ENCODE results near the gene TIGD2. TPM values are rescaled to one million over a fixed set of nuclear protein-coding genes. Genes with fewer than 3 reads are reported as not detected.
"Not testable (repeated sequence)": the region's sequence is repeated elsewhere in the genome, so short reads cannot be mapped to it uniquely, and the experiment has no call there.

The TIGD2 gene
- total RNA-seq, 2 experiments from 2014 or later, result 5.3 to 5.9 TPM

DNA sequence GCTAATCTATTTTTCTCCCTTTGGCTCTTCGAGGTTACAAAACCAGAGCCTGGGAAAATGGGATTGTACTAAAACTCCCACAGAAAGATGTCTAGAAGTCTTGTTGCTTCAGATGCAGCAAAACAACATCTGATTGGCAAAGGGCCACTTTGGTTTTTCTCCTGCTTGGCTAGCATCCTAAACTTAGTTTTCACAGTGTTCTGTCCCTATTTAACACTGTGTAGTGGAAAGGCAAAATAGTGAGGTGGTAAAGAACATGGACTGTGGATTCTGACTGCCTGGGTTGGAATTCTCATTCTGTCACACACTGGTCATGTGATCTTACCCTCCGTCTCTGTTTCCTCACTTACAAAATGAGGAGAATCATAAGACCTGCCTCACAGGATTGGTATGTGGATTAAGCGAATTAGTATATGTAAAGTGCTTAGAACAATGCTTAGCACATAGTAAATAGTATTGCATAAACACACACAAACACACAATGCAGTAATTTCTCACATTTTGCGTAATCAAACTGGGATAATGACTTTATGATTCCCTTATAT lies 23.5 kb downstream of the TIGD2 start:
- no peak overlapping the region for H3K4me3 Mint-ChIP-seq
- no peaks in the 10 kb centered on the region for H3K36me3 Mint-ChIP-seq
- H3K4me1 Mint-ChIP-seq, result no peaks in the 10 kb centered on the region
- DNase-seq, result no peak
- POLR2A ChIA-PET, result no interaction called here
- no peak for ATAC-seq (ENCODE audit: low read depth)
- H3K27ac Mint-ChIP-seq, result no peak overlapping the region
- H3K27me3 Mint-ChIP-seq, result peaks cover 5% of the 10 kb centered on the region
- no peaks in the 10 kb centered on the region for H3K9me3 Mint-ChIP-seq

DNA sequence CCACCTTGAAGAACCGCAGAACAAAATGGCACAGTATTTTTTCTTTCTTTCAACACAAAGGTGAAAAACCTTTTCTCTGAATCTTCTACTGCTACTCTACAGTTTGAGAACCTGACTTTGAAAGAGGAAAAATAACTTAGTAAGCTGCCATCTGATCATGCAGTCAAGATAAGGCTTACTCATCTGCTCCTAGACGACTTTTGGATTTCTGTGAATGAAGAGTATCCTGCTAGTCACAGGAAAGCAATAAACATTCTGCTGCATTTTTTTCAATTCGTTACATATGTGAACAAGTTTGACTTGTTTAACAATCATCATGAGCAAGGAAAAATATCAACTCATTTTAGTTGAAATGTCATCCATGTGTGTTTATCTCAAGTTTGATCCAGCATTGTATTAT lies 25.2 kb downstream of the TIGD2 start:
- no peaks in the 10 kb centered on the region for H3K9me3 Mint-ChIP-seq
- no peaks in the 10 kb centered on the region for H3K36me3 Mint-ChIP-seq
- H3K27me3 Mint-ChIP-seq, result peaks cover 5% of the 10 kb centered on the region
- no peak for ATAC-seq (ENCODE audit: low read depth)
- no peak overlapping the region for H3K4me3 Mint-ChIP-seq
- POLR2A ChIA-PET, result no interaction called here
- H3K27ac Mint-ChIP-seq, result no peak overlapping the region
- no peaks in the 10 kb centered on the region for H3K4me1 Mint-ChIP-seq
- no peak for DNase-seq

DNA sequence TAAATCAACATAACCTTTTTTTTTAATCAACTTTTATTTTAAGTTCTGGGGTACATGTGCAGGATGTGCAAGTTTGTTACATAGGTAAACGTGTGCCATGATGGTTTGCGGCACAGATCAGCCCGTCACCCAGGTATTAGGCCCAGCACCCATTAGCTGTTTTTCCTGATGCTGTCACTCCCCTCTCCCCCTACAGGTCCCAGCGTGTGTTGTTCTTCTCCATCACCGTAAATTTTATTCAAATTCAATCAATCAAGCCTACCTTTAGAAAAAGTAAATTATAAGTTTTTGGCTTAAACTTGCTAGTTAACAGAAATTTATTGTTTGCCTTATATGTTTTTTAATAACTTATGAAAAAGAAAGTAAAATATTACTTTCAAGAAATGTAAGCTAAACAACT lies 25.9 kb downstream of the TIGD2 start:
- no peaks in the 10 kb centered on the region for H3K9me3 Mint-ChIP-seq
- no peaks in the 10 kb centered on the region for H3K4me1 Mint-ChIP-seq
- H3K27me3 Mint-ChIP-seq, result peaks cover 7% of the 10 kb centered on the region
- H3K36me3 Mint-ChIP-seq, result no peaks in the 10 kb centered on the region
- H3K4me3 Mint-ChIP-seq, result no peak overlapping the region
- H3K27ac Mint-ChIP-seq, result no peak overlapping the region
- POLR2A ChIA-PET, result no interaction called here
- DNase-seq, result no peak
- ATAC-seq (ENCODE audit: low read depth), result no peak

DNA sequence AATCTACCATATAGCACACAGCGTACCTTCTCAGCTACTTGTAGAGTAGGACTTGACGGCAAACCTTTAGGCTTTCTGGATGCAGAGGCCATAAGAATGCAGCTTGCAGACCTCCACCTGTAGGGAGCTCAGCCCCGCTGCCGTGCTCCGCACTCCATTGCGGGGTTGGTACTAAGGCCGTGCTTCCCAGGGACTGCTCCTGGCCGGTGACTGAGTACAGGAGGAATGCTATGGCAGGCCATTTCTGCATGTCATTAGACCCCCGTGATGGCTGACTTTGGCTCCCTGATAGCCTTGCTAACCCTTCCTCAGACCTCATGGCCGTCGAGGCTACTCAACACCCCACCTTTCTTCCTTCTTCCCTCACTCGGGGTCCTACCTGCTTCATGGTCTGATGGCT lies 26.4 kb downstream of the TIGD2 start:
- no peaks in the 10 kb centered on the region for H3K9me3 Mint-ChIP-seq
- no peaks in the 10 kb centered on the region for H3K36me3 Mint-ChIP-seq
- H3K4me3 Mint-ChIP-seq, result no peak overlapping the region
- peaks cover 10% of the 10 kb centered on the region for H3K27me3 Mint-ChIP-seq
- DNase-seq (no peak), ATAC-seq (ENCODE audit: low read depth) (no peak)
- no peaks in the 10 kb centered on the region for H3K4me1 Mint-ChIP-seq
- POLR2A ChIA-PET, result no interaction called here
- H3K27ac Mint-ChIP-seq, result no peak overlapping the region

DNA sequence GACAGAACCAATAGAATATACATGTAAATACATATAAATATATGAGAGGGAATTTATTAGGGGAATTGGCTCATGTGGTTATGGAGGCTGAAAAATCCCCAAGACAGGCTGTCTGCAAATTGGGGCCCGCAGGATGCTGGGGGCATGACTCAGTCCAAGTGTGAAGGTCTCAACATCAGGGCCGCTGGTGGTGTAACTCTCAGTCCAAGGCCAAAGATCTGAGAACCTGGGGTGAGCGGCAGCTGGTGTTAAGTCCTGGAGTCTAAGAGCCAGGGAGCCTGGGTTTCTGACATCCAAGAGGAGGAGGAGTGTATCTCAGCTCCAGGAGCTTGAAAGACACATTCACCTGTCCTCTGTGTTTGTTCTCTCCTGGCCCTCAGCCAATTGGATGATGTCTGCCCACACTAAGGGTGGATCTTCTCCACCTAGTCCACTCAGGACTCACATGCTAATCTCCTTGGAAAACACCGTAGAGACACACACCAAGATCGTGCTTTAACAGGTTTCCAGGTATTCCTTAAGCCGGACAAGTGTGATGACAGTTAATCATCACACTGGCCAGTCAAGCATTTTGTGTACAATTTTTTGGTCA lies 28.9 kb downstream of the TIGD2 start:
- ATAC-seq (ENCODE audit: low read depth) (no peak), DNase-seq (no peak)
- Mint-ChIP-seq H3K27ac (no peak overlapping the region), H3K36me3 (no peaks in the 10 kb centered on the region), H3K4me1 (no peaks in the 10 kb centered on the region), H3K27me3 (peaks cover 10% of the 10 kb centered on the region), H3K9me3 (peaks cover 3% of the 10 kb centered on the region), H3K4me3 (no peak overlapping the region)
- POLR2A ChIA-PET, result no interaction called here

DNA sequence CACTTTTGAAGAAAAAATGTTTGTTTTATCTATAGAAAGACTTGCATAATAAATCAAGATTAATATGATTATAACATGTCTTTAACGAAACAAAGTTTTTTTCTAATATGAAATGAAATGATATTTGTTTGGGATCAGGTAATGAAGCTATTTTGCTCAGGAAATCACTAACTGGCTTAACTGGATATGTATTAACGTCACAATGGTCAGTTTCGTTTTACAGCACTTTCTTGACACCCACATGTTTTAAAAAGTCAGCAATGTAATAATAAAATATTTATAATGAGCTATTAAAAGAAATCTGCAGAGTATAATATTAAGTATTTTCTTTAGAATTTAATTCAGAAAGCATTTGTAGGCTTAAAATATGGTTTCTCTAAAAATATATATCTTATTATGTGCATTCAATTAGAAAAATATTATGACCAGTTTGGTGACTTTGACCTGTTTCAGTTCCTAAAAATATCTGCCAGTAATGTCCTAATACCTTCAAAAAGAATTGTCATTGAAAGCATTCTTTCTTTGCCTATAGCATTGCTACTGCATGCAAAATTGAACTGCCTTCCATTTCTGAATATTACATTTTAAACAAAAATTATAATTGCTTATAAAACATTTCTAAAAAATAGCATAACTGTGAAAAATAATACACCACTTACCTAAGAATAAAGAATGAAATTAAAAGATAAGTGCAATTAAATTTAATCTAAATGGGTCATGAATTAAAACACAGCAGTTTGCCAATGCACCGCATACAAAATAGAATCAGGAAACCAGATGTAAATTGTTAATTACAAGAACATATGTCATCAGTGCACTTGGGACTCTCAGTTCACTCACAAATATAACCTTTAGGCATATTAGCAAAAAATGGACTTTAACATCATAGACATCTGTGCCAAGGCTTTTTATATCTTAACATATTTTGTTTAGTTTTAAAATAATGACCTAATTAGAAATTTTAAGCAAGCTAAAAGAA lies 31.6 kb downstream of the TIGD2 start:
- peaks cover 10% of the 10 kb centered on the region for H3K27me3 Mint-ChIP-seq
- DNase-seq (no peak), ATAC-seq (ENCODE audit: low read depth) (no peak)
- H3K4me1 Mint-ChIP-seq, result no peaks in the 10 kb centered on the region
- H3K9me3 Mint-ChIP-seq, result peaks cover 3% of the 10 kb centered on the region
- H3K4me3 Mint-ChIP-seq, result no peak overlapping the region
- H3K27ac Mint-ChIP-seq, result no peak overlapping the region
- POLR2A ChIA-PET, result no interaction called here
- H3K36me3 Mint-ChIP-seq, result no peaks in the 10 kb centered on the region

DNA sequence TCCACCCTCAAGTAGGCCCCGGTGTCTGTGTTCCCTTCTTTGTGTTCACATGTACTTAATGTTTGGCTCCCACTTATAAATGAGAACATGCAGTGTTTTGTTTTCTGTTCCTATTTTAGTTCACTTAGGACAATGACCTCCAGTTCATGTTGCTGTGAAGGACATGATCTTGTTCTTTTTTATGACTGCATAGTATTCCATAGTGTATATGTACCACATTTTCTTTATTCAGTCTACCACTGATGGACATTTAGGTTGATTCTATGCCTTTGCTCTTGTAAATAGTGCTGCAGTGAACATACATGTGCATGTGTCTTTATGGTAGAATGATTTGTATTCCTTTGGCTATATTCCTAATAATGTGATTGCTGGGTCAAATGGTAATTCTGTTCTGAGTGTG lies 33.3 kb downstream of the TIGD2 start:
- H3K27me3 Mint-ChIP-seq, result peaks cover 10% of the 10 kb centered on the region
- POLR2A ChIA-PET; H3K4me3 Mint-ChIP-seq; ATAC-seq (ENCODE audit: low read depth); H3K36me3 Mint-ChIP-seq; H3K27ac Mint-ChIP-seq; DNase-seq; H3K9me3 Mint-ChIP-seq; H3K4me1 Mint-ChIP-seq: not testable (repeated sequence)

DNA sequence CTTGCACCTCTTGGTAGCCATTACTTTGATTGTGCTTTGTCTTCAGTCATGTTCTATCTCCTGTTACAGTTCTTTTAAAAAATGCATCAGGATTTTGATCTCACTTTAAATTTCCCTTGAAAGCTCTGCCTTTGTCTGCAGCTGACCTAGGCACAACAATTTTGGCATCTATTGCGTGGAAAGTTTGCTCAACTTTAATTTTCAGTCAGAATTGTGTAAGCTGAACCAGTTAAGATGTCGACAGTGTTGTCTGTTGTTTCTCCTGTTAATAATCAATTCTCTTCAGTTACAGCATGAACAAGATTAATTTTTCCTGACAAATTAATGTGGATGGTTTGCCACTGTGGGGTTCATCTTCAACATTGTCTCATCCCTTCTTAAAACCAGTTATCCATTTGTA lies 34.9 kb downstream of the TIGD2 start:
- peaks cover 7% of the 10 kb centered on the region for H3K27me3 Mint-ChIP-seq
- no peak overlapping the region for H3K4me3 Mint-ChIP-seq
- no peaks in the 10 kb centered on the region for H3K4me1 Mint-ChIP-seq
- peaks cover 6% of the 10 kb centered on the region for H3K9me3 Mint-ChIP-seq
- no peak for ATAC-seq (ENCODE audit: low read depth)
- no peak overlapping the region for H3K27ac Mint-ChIP-seq
- DNase-seq, result no peak
- POLR2A ChIA-PET, result no interaction called here
- H3K36me3 Mint-ChIP-seq, result no peaks in the 10 kb centered on the region

DNA sequence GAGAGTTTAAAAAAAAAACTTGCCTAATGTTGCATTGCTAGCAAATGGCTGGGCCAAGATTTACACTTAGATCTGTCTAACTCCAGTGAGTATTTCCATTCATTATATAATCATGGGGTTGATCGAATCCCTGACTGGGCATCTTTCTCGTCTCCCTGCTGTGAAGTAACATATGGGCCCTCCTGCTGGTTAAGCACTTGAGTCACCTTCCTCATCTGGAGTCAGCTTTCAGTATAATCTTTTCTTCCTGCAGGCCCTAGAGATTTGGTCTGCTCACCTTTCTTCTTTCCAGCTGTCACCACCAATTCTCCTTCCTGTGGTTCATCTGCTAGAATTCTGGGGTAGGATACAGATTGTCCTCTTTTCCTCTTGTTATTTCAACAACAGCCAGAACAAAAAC lies 41.6 kb downstream of the TIGD2 start:
- POLR2A ChIA-PET, result no interaction called here
- H3K4me1 Mint-ChIP-seq, result no peaks in the 10 kb centered on the region
- peaks cover 3% of the 10 kb centered on the region for H3K9me3 Mint-ChIP-seq
- no peaks in the 10 kb centered on the region for H3K36me3 Mint-ChIP-seq
- H3K27ac Mint-ChIP-seq, result no peak overlapping the region
- H3K4me3 Mint-ChIP-seq, result no peak overlapping the region
- DNase-seq (no peak), ATAC-seq (ENCODE audit: low read depth) (no peak)
- H3K27me3 Mint-ChIP-seq, result peaks cover 10% of the 10 kb centered on the region

DNA sequence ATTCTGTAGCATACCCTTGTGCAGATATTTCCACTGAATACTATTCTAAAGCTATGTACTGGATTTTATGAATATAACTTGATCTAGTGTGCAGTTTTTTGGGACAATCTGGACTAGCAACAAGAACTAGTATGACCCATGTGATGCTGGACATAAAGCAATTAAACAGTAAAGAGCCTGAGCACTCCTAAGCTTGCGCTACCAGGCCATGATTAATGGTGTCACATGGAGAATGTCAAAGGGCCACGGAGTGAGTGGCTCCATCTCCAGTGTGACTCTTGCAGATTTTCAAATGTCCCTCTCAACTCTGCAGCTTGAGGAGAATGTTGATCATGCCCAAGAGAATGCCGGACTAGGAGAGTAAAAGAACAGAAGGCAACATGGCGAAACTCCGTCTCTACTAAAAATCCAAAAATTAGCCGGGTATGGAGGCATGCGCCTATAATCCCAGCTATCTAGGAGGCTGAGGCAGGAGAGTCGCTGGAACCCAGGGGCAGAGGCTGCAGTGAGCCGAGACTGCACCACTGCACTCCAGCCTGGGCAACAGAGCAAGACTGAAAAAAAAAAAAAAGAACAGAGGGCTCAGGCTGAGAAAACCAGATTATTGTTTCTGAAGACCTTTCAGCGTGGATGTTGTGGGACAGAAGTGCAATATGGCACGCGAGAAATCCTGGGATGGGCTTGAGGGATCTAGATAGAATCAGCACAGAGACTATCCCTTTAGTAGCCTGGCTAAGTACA lies 45.0 kb downstream of the TIGD2 start:
- no peaks in the 10 kb centered on the region for H3K9me3 Mint-ChIP-seq
- no peak for DNase-seq
- no peak overlapping the region for H3K27ac Mint-ChIP-seq
- peaks cover 2% of the 10 kb centered on the region for H3K4me1 Mint-ChIP-seq
- POLR2A ChIA-PET, result no interaction called here
- no peak for ATAC-seq (ENCODE audit: low read depth)
- peaks cover 18% of the 10 kb centered on the region for H3K27me3 Mint-ChIP-seq
- H3K4me3 Mint-ChIP-seq, result no peak overlapping the region
- no peaks in the 10 kb centered on the region for H3K36me3 Mint-ChIP-seq

DNA sequence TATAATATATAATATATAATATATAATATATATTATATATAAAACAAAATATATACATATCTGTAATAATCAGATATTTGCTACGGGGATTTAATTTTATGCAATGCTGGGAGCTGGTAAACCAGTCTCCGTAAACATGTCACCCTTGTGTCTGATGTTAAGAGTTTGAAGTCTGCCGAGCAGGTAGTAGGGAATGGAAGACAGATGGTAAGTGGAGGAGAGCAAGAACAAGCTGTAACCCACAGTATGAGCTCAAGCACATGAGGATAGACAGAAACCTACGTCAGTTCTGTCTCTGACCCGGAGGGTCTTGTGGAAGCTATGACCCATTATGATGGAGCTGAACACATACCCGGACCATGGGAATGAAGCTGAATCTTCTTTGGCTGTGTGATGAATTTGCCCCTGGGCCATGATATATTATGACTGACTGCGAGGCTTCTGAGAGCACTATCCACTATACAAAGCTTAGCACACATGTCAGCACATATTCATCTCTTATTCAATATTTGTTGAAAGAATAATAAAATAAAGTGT lies 46.2 kb downstream of the TIGD2 start:
- ATAC-seq (ENCODE audit: low read depth) (peak; percentile 30), DNase-seq (no peak)
- H3K27ac Mint-ChIP-seq, result no peak overlapping the region
- no peaks in the 10 kb centered on the region for H3K9me3 Mint-ChIP-seq
- H3K27me3 Mint-ChIP-seq, result peaks cover 20% of the 10 kb centered on the region
- H3K4me3 Mint-ChIP-seq, result no peak overlapping the region
- peaks cover 2% of the 10 kb centered on the region for H3K4me1 Mint-ChIP-seq
- H3K36me3 Mint-ChIP-seq, result no peaks in the 10 kb centered on the region
- POLR2A ChIA-PET, result no interaction called here

DNA sequence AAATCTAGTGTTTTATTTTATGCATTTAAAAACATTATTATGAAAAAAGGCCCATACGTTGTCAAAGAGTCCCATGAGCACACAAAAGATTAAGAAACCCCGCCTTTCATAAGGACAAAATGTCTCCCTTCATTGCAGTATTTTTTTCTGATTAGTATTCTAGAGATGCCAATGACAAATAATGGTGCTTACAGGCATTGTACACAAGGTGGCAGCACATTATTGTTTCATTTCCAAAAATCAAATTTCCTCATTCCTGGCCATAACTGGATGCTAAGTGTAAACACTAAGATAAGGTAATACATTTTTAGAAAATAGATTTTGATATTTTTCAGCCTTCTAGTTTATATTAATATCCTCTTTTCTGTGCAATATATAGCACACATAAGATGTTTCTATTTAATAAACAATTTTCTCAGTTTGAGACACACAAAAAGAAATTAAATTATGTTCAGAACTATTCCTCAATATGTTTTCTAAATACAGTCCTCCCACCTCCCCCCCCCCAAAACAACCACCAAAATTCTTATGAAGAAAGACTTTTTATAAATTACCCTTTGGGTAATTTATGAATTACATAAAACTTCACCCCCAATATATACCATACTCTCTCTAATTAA lies 47.7 kb downstream of the TIGD2 start:
- POLR2A ChIA-PET, result no interaction called here
- ATAC-seq (ENCODE audit: low read depth) (no peak), DNase-seq (no peak)
- H3K9me3 Mint-ChIP-seq, result no peaks in the 10 kb centered on the region
- H3K4me1 Mint-ChIP-seq, result peaks cover 2% of the 10 kb centered on the region
- H3K27me3 Mint-ChIP-seq, result peaks cover 24% of the 10 kb centered on the region
- H3K4me3 Mint-ChIP-seq, result no peak overlapping the region
- H3K36me3 Mint-ChIP-seq, result no peaks in the 10 kb centered on the region
- no peak overlapping the region for H3K27ac Mint-ChIP-seq

DNA sequence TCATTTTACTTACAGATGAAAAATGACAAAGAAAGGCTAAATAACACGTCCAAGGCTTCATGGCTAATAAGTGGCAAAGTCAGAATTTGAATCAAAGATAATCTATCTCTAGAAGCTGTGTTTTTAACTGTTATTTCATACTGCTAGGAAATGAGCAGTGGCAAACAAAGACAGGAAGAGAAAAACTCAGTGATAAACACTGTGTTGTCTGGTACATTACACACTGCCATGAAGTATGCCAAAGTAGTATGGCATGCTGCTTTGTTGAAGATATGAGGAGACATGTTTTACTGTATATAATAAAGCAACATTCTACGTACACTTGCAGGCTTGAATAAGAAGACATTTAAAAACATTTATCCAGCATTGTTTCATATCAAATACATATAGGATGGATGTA lies 49.5 kb downstream of the TIGD2 start:
- Mint-ChIP-seq H3K36me3 (no peaks in the 10 kb centered on the region), H3K4me3 (no peak overlapping the region), H3K27me3 (peaks cover 27% of the 10 kb centered on the region), H3K27ac (no peak overlapping the region), H3K9me3 (no peaks in the 10 kb centered on the region), H3K4me1 (peaks cover 2% of the 10 kb centered on the region)
- POLR2A ChIA-PET, result no interaction called here
- no peak for DNase-seq
- ATAC-seq (ENCODE audit: low read depth), result no peak
